ENCODE results near the gene FBXO3.
"Not testable (repeated sequence)": the region's sequence is repeated elsewhere in the genome, so short reads cannot be mapped to it uniquely, and the experiment has no call there.

The FBXO3 gene

DNA sequence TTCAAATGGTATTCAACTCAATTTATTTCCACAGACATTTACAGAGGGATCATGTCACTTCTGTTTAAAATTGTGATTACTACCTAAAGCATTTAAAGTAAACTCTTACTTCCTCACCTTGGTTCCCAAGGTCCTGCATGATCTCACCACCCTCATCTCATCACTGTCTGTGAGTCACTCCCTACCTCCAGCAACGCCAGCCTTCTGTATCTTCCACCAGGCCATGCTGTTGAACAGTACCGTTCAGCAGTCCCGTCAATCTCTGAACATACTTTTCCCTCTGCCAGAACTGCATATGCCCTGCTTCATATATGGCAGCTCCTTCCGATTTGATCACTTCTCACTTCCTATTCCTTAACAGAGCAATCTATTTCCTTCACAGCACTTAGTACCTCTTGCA is 2.0 kb downstream of the FBXO3 start:
- no peak for DNase-seq (ENCODE audit: low read depth in 3 of 3)

DNA sequence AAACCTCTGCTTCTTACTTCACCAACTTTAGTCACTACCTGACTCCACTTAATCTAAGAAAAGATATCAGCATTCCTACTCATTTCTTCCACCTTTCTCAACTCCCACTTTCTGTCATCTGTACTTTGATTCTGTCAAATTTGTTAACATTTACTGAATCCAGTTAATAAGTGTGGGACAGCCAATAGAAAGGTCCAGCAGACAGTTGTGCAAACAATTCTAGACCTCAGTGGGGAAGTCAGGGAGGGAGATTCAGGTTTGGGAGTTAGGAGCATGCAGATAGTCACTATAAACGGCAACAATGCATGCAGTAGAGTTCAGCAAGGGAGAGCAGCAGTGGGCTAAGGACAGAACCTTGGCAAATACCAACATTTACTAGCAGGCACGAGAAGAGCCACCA is 4.1 kb downstream of the FBXO3 start:
- DNase-seq (ENCODE audit: low read depth in 3 of 3): no peak

DNA sequence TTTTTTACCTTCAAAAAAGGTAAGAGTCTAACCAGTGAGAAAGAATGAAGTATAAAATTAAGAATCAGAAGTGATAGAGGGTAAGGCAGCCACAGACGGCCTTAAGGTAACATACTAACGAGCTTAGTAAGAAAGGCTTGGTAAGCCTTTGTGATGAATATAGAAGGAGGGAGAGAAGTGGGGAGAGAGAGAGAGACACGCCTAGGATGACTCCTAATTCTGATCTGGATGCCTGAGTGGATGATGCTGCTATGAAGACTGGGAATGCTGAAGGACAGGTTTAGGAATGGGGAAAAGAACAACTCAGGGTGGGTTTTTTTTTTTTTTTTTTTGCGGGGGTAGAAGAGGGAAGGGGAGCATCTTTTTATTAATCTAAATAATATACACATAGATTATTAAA is 4.8 kb downstream of the FBXO3 start:
- DNase-seq (ENCODE audit: low read depth in 3 of 3): no peak

DNA sequence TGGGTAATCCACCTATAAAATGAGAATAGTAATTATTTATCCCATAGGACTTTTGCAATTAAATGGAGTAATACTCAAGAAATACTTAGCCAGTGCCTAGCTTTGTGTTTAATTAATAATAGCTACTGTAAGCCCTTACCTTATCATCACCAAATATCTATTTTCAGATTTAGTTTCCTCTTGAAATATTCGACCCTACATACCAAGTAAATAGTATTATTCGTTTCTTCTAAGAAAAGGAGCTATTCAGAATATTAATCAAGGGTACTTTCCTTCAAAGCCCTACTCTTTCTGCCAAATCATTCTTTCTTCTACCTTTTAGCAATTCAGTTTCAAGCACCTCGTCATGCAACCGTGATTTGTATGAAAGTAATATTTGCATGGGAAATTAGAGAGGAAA is 6.7 kb downstream of the FBXO3 start:
- no peak for DNase-seq (ENCODE audit: low read depth in 3 of 3)

DNA sequence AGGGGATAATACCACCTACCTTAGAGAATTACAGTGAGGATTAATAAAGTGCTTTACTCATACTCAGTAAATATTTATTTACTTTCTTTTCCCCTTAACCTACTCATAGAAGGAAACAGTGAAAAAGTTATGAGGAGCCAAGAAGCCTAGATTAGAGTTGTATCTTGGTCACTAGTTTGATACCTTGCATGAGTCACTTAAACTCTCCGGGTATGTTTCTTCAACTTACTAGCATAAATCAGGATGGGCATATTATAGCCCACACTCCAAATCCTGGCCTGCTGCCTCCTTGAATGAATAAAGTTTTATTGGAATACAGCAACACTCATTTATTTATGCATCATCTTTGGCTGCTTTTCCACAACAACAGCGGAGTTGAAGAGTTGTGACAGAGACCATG is 8.2 kb downstream of the FBXO3 start:
- no peak for DNase-seq (ENCODE audit: low read depth in 3 of 3)

DNA sequence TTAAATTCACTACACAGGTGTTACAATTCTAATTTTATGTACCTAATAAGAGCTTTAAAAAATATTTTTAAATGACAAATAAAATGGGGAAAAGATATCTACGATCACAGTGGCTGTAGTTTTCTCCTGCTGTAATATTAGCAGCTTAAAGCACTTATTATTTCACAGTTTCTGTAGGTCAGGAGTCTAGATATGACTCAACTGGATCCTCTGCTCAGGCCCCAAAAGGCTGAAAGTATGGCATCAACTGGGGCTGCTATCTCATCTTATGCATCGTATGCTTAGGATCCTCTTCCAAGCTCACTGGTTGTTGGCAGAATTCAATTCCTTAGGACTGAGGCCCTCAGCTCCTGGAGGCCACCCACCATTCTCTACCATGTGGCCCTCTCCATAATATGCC is 12.8 kb downstream of the FBXO3 start:
- DNase-seq (ENCODE audit: low read depth in 3 of 3): no peak

DNA sequence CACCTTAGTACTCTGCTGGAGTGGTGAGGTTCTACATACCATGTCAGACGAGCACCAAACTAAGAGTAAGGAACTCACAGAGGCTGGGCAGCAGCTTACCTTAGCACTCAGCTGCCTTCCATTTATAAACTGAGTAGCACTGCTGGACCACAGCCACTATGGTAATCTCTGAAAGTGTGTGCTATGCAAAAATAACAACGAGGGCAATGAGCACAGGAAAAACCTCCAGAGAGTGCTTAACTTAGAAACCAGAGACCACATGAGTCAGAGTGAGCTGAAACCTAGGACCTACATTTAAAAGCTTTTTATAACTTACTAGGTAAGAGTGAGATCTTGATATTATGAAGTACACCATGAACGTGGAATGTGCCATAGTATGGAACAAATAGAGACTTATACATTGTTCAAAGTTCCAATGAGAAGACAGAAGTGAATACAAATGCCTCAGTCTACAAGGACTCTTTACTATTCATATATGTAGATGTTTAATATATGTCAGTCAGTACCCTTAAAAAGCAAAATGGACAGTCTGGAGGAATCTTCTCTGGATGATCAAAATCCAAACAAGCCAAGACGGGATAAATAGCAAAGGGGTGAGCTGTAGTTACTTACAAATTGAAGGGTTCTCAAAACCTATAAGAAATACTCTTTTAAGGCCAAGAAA is 20.9 kb downstream of the FBXO3 start:
- DNase-seq (ENCODE audit: low read depth in 3 of 3): no peak

DNA sequence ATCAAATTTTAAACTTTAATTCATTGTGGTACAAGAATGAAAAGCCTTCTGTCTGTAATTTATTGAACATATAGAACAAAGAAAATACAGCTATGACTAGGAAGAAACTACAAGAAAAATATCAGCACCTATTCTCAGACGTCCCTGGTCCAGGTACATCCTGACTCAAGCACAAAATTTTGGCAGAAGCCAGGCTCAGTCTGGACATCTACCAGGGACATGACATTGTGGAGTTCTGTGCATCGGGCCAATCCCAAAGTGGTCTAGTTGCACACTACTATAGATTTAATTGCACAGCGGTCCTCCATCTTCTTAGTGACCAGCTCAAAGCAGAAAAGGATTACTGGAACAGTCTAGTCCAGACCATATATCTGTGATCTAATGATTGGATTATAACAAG is 22.4 kb downstream of the FBXO3 start:
- DNase-seq (ENCODE audit: low read depth in 3 of 3): no peak

DNA sequence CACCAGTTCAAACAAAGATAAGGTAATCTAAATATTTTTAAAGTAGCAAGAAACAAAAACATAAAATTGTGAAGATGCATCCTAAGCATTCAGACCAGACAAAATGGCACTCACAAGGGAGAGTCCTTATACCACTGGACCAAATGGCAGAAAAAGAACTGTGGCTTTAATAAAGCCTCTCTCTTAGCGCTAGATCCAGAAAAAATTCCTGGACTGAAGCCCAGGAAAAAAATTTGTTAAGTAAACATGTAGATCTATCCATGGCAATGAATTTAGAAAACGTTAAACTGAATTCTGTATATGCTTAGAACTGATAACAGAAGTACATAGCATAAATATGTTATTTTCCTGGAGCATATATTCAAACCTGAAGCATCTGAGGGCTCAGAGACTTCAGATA is 26.3 kb downstream of the FBXO3 start:
- no peak for DNase-seq (ENCODE audit: low read depth in 3 of 3)

DNA sequence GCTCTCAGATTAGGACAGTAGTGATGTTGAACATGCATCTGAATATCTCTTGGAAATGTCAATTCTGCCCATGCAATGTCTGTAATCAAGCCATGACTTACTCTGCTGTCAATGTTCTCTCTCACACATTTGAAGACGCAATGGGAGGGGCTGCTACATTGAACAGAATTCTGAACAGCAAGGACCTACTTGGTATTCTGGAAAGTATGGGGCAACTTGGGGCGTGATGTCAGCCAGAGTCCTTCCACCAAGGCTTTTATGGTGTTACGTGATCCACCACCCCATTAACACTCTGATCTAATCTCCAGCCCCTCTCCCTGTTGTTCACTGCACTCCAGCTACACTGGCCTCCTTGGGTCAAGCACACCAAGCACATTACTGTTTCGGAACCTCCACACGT is 31.0 kb downstream of the FBXO3 start:
- no peak for DNase-seq (ENCODE audit: low read depth in 3 of 3)

DNA sequence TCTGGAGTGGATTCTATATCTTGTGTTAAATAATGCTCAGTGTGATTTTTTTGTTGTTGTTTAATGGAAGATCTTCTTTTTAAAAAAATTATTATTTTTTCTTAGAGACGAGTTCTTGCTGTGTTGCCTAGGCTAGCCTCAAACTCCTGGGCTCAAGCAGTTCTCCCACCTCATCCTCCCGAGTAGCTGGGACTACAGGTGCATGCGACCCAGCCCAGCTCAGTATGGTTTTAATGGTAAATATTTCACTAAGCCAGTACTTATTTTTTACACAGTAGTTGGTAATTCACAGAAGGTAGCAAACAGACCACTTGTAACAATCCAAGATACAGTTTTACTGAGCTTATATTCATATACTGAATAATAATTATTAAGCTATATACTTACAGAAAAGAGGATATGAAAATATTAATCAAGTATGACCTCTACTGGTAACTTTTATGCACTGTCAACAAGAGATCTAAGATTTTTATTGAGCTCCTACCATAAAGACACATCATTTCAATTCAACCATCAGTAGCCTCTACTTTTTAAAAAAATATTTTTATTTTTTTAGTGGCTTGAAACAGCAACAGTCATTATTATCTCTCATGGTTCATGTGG is 32.0 kb downstream of the FBXO3 start:
- DNase-seq (ENCODE audit: low read depth in 3 of 3): no peak

DNA sequence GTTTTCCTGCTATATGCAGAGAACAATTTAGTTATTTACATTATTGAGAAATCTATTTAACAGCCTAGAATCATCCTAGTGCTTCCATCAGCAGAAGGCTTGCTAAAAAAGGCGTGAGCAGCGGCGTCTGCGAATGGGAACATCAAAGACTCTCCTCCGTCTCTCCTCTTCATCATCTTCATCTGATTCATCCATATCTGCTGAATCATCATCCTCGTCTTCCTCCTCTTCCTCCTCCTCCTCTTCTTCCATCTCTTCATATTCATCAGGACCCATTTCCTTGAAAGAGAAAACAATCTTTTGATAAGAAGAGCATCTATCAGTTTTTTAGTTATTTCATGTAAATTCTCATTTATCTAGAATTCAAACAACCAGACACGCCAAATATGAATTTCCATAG is 32.5 kb downstream of the FBXO3 start:
- DNase-seq (ENCODE audit: low read depth in 3 of 3): no peak

DNA sequence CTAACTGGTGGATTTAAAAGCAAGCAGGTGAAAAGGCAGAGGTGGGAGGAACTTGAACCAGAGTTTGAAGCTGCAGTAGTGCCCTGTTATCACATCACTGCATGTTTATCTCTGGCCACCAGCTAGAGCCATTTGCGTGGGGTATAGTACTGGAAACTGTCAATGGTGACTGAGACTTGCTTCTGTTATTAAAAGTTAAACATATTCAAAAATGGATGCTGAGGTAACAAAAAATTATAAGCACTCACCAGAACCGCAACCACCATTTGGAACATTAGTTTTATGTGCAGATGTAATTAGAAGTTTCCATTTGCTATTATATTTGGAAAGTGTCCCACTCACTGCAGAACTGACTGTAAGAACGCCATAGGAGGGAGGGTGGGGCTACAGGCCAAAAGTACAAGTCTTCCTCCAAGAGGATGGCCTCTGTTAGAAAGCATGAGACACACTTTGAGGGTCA is 36.9 kb downstream of the FBXO3 start:
- DNase-seq (ENCODE audit: low read depth in 3 of 3): no peak

DNA sequence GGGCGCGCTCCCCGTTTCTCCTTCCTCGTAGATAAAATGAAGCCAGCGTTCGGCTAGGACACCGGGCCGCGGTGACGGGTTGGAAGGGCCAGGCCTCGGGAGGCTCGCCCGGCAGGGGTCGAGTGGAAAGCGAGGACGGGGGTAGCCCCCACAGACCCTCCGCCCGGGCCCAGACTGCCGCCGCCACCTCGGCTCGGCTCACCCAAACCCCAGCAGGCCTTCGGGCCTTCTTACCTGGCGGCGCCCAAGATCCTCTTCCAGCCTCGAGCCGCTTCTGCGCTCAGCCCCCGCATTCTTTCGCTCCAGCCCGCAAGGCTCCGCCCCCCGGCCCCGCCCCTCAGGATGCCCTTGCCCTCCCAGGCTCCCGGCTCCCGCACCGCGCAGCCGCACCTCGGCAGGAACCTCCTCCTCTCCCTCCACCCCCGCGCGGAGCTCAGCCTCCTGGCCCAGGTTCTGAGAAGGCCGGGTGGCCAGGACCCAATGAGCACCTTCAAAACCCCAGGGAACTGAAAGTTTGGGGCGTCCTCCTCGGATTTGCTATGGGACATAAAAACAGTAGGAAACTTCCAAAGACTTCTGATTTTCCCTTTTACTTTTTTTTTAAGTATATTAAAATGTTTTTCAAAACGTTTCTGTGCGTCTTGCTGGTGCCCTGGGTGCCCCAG is 38.0 kb downstream of the FBXO3 start, which contains the start of gene CD59:
CD59 (minus strand) TSS at position 276 of the 665 bp plus-strand sequence. CDS start 13,978 bp downstream, outside the sequence.
- DNase-seq (ENCODE audit: low read depth in 3 of 3): peak; percentile 80 to 92 (median 83)

DNA sequence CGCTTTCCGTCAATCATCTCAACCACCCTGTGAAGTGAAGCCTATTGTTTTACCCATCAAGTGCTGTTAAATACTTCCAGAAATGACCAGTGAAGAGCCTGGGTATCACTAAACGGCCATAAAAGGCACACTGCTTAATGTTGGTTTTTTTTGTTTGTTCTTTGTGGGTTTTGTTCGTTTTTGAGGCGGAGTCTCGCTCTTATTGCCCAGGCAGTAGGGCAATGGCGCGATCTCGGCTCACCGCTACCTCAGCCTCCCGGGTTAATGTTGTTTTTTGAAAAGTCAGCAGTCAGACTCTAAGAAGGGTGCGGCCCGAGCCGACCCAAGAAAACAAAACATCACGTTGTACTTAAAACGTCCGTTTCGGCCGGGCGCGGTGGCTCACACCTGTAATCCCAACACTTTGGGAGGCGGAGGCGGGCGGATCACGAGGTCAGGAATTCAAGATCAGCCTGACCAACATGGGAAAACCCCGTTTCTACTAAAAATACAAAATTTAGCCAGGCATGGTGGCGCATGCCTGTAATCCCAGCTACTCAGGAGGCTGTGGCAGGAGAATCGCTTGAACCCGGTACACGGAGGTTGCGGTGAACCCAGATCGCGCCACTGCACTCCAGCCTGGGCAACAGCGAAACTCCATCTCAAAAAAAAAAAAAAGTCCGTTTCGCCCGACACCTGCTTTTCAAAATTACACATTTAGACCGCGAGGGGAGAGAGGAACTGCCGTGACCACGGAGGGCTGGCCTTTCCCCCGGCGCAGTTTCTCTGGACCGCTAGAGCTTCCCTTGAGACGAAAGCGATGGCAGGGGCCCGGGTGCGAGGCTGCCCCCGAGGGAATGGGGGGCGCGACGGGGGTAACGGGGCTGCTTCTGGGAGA is 38.8 kb downstream of the FBXO3 start:
- DNase-seq (ENCODE audit: low read depth in 3 of 3): no peak

DNA sequence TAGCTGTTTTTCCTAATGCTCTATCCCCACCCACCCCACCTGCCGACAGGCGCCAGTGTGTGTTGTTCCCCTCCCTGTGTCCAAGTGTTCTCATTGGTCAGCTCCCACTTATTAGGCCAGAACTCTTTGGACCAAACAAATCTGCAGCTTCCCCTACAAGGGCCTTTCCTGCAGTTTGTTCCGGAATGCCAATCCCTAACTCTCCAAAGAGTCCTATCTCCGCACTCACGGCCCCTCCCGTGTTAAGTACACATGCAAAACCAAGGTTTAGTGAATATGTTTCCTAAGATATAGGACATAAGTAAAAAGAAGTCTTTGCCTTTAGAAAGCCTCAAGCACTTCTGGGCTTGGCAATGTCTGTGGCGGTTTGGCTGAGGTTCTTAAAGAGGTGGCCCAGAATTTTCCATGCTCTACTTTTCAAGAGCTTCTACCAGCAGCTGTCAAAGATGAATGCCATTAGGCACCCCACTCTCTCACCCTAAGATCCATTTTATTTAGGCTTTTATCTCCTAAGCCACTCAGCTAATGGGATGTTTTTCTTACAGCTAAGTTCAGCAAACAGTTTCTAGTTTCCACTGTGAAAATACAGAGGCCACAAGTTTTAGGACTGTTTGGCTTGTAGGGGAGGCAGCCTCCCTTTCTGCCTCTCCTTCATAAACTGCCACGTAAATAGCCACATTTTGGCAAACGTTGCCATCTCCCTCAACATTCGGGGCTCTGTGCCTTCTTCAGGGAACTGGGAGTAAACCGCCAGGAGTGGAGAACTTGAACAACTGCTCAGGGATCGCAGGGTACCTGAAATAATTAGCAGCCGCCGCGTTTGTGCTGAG is 39.7 kb downstream of the FBXO3 start:
- no peak for DNase-seq (ENCODE audit: low read depth in 3 of 3)

DNA sequence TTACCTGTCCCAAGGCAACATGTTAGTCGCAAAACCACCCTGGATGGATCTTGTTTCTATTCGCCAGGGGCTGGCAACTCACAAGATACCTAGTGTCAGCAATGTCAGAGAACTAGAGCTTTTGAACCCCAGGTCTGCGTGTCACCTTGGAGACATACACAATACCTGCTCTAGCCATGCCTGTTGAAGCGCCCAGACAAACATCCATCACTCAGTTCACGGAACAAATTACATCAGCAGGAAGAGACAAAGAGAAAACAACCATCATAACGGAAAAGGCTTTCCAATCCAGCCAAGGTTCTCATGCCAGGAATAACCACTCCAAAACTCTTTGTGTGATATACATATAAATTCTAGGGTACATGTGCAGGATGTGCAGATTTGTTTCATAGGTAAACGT is 40.3 kb downstream of the FBXO3 start:
- no peak for DNase-seq (ENCODE audit: low read depth in 3 of 3)

DNA sequence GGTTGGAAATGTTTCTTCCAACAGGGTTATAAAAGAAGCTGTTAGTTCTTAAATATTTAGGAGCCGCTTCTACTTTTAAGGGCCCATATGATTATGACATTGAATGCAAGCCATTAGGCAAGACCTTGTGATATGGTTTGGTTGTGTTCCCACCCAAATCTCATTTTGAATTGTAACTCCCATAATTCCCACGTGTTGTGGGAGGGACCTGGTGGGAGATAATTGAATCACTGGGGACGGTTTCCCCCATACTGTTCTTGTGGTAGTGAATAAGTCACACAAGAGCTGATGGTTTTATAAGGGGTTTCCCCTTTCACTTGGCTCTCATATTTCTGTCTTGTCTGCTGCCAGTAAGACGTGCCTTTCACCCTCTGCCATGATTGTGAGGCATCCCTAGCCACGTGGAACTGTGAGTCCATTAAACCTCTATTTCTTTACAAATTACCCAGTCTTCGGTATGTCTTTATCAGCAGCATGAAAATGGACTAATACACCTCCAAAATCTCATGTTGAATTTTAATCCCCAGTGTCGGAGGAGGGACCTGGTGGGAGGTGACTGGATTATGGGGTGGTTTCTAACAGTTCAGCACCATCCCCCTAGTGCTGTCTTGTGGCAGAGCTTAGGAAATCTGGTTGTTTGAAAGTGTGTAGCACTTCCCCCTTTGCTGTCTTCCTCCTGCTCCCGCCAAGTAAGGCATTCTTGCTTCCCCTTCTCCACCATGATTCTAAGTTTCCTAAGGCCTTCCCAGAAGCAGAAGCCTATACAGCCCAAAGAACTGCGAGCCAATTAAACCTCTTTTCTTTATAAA is 42.4 kb downstream of the FBXO3 start:
- DNase-seq (ENCODE audit: low read depth in 3 of 3): peak in 2 of 3 donors; percentile 26 to 31

DNA sequence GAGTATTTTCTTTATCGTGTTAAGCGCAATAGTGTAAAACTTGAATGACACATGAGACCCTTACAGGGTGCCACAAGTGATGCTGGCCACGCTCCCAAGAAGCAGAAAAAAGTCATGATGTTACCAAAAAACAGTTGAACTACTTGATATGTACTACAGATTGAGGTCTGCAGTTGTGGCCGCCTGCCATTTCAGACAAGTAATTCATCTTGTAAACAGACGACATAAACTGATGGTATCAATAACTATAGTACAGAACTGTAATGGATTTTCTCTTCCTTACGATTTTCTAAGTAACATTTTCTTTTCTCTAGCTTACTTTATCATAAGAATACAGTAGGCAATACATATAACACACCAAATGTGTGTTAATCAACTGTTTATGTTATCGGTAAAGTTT is 43.6 kb downstream of the FBXO3 start:
- no peak for DNase-seq (ENCODE audit: low read depth in 3 of 3)

DNA sequence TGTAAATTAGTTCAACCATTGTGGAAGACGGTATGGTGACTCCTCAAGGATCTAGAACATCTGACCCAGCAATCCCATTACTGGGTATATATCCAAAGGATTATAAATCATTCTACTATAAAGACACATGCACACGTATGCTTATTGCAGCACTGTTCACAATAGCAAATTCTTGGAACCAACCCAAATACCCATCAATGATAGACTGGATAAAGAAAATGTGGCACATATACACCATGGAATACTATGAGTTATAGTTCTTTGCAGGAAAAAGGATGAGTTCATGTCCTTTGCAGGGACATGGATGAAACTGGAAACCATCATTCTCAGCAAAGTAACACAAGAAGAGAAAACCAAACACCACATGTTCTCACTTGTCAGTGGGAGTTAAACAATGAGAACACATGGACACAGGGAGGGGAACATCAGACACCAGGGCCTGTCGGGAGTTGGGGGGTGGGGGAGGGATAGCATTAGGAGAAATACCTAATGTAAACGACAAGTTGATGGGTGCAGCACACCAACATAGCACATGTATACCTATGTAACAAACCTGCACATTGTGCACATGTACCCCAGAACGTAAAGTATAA is 45.2 kb downstream of the FBXO3 start:
- not testable (repeated sequence) for DNase-seq (ENCODE audit: low read depth in 3 of 3)
